HG03159 (cell line): ENCODE results near the gene RABIF.
"Not testable (repeated sequence)": the region's sequence is repeated elsewhere in the genome, so short reads cannot be mapped to it uniquely, and the experiment has no call there.

Source experiments
- ATAC-seq: cut with Tn5 transposase; IDR thresholded peaks from one replicate; pipeline ENCODE4 v1.9.1; 2021; ENCODE audit warnings: mild to moderate bottlenecking, moderate library complexity; ENCODE audit not compliant: unreplicated experiment

The RABIF gene

GRCh38 chr1:202835548-202836072, 53.3 kb downstream of the RABIF start:
- ATAC-seq = no peak

- no peak for ATAC-seq
These were observed 54.0 kb downstream of the RABIF start for GRCh38 chr1:202834771-202835547.

GRCh38 chr1:202831906-202832305, 57.0 kb downstream of the RABIF start:
- ATAC-seq = no peak

GRCh38 chr1:202829223-202829622, 59.7 kb downstream of the RABIF start:
- ATAC-seq = not testable (repeated sequence)
